Measurements from ENCODE around the gene PIK3C3.

- TF ChIP-seq CTCF (IDR thresholded peaks at IDR 0.05) (no peak), POLR2AphosphoS5 (IDR thresholded peaks at IDR 0.05) (peak in 2 of 3 donors; percentile 58 to 86)
Observed at GRCh38 chr18:41954827-41955613, at the start of gene PIK3C3.
